GM12878 (cell line): ENCODE measurements around the gene FADS3.

ENCODE experiments used
- EZH2 ChIP-seq: IDR thresholded peaks from 2 replicates; pipeline ENCODE4 v1.6.1; 2012; ENCODE audit warnings: low read depth, mild to moderate bottlenecking, control low read depth, inconsistent platforms, low read length, borderline replicate concordance; ENCODE audit not compliant: control insufficient read depth
- TF ChIP-seq, protein P1 (sequence below), 3 experiments: IDR thresholded peaks in 2 of 3; conservative IDR thresholded peaks in 1 of 3; 2 replicates each; pipeline ENCODE4 v1.5.1; 2011; ENCODE audit warnings: low read depth in 3 of 3, low read length in 3 of 3, mild to moderate bottlenecking in 3 of 3, control low read depth in 2 of 3, moderate library complexity in 2 of 3, inconsistent platforms in 1 of 3, mixed read lengths in 1 of 3; ENCODE audit not compliant: control insufficient read depth in 2 of 3, insufficient read depth in 1 of 3; ENCODE audit errors: extremely low read depth in 1 of 3

DNA sequence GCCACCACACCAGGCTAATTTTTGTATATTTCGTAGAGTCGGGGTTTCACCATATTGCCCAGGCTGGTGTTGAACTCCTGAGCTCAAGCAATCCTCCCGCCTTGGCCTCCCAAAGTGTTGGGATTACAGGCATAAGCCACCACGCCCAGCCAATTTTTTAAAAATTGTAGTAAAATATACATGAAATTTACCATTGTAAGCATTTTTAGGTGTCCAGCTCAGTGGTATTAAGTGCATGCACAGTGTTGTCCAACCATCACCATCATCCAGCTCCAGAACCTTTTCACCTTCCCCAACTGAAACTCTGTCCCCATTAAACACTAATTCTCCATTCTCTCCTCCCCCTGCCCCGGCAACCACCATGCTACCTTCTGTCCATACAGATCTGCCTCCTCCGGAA is 8.5 kb downstream of the FADS3 start:
- no peak for TF ChIP-seq EZH2
- TF ChIP-seq, protein P1, sequence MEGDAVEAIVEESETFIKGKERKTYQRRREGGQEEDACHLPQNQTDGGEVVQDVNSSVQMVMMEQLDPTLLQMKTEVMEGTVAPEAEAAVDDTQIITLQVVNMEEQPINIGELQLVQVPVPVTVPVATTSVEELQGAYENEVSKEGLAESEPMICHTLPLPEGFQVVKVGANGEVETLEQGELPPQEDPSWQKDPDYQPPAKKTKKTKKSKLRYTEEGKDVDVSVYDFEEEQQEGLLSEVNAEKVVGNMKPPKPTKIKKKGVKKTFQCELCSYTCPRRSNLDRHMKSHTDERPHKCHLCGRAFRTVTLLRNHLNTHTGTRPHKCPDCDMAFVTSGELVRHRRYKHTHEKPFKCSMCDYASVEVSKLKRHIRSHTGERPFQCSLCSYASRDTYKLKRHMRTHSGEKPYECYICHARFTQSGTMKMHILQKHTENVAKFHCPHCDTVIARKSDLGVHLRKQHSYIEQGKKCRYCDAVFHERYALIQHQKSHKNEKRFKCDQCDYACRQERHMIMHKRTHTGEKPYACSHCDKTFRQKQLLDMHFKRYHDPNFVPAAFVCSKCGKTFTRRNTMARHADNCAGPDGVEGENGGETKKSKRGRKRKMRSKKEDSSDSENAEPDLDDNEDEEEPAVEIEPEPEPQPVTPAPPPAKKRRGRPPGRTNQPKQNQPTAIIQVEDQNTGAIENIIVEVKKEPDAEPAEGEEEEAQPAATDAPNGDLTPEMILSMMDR (IDR thresholded peaks at IDR 0.05 in 2 of 3, conservative IDR thresholded peaks at IDR 0.05 in 1 of 3; ENCODE audit: control insufficient read depth in 2 of 3, extremely low read depth in 1 of 3, insufficient read depth in 1 of 3, low read depth in 3 of 3, low read length in 3 of 3): no peak
